Tibial artery (tissue), 4 donors: ENCODE data around the gene PPP6R3.

ENCODE experiments used
- DNase-seq, 2 donors: peaks; one replicate each; pipeline ENCODE4 v3.0.0-alpha.2; 2019
- H3K27ac ChIP-seq, 2 donors: fragments of 200-600 bp; sonication (generic) in 1 of 2; 1 replicate in 1 of 2; 2 replicates in 1 of 2; pipeline ENCODE4 v1.5.1; 2018 to 2019; ENCODE audit warnings: mild to moderate bottlenecking in 1 of 2
- H3K27me3 ChIP-seq, 2 donors: fragments of 200-600 bp; sonication (generic) in 1 of 2; one replicate each; pipeline versions ENCODE4 v1.5.1 to v1.6.0; 2016 to 2019
- H3K36me3 ChIP-seq, 3 donors: fragments of 200-600 bp; sonication (generic) in 2 of 3; one replicate each; pipeline ENCODE4 v1.5.1; 2016 to 2019; ENCODE audit warnings: mild to moderate bottlenecking in 2 of 3
- H3K4me1 ChIP-seq, 4 donors: fragments of 200-600 bp; sonication (generic) in 2 of 4; 1 replicate in 3 of 4; 2 replicates in 1 of 4; pipeline ENCODE4 v1.5.1; 2016 to 2019
- H3K4me3 ChIP-seq, 2 donors: fragments of 200-600 bp; sonication (generic) in 1 of 2; 1 replicate in 1 of 2; 2 replicates in 1 of 2; pipeline ENCODE4 v1.5.1; 2018 to 2019; ENCODE audit warnings: mild to moderate bottlenecking in 2 of 2
- H3K9me3 ChIP-seq, 3 donors: fragments of 200-600 bp; sonication (generic) in 1 of 3; one replicate each; pipeline ENCODE4 v1.5.1; 2016 to 2019
- intact Hi-C: fragments of 100-400 bp; cut with DNase I; formaldehyde crosslinking; loops from one replicate; pipeline ENCODE4 v1.15.0; 2023; ENCODE audit warnings: low total_unique reads
- TF ChIP-seq, protein P1 (sequence below), 2 experiments: fragments of 200-600 bp in 1 of 2; fragments of 450-650 bp in 1 of 2; IDR thresholded peaks; one replicate each; pipeline ENCODE4 v1.5.1; 2017 to 2019; ENCODE audit warnings: antibody characterized with exemption in 2 of 2, mild to moderate bottlenecking in 1 of 2, moderate library complexity in 1 of 2

The PPP6R3 gene

DNA sequence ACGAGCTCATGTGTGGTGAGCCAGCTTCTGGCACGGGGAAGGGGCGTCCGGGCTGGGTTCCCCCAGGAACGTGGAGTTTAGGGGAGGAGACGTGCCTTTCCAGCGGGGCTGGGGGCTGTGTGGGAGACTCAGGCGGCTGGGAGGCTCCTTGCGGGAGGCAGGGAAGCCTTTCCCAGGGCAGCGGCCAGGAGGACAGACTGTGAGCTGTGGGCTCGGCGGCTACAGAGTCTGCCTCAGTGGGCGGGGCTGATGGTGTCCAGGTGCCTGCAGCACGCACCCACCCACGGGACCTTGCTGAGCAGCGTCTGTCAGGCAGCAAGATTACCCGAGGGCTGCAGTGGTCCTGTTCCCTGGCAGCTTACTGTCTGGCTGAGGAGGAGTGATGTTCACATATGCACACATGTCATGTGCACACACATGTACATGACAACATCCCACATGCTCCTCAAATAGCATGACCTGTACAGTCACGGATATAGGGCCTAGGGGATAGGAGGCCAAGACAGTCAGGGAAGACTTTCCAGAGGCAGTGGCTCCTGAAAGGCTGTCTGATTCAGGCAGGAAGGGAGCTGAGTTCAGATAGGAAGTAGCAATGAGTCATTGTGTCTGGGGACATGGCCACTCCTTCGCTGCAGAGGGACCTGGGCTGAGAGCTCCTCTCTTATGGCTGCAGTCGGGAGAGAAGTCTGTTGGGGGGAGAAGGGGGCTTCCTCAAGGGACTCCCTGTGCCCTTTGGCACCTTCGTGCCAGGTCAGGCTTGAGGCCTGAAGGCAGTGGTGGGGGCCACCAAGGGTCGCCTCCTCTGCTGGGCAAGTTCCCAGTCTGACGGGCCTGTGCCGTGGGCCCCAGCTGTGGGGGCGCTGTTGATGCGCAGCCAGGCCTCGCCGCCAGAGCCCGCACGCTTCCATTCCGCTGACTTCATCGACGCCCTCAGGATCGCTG, 23.3 kb upstream of the PPP6R3 start:
- Histone ChIP-seq H3K4me3 (no peak overlapping the region), H3K27me3 (no peaks in the 10 kb centered on the region), H3K36me3 (peaks cover 51 to 100% (median 83%) of the 10 kb centered on the region in 3 donors), H3K9me3 (no peaks in the 10 kb centered on the region), H3K4me1 (peaks cover 0 to 24% (median 14%) of the 10 kb centered on the region in 4 donors), H3K27ac (peak overlapping the region; percentile 62 to 68)
- DNase-seq, result peak in 1 of 2 donors; percentile 54
- intact Hi-C loops, result no loop called here
- TF ChIP-seq, protein P1, sequence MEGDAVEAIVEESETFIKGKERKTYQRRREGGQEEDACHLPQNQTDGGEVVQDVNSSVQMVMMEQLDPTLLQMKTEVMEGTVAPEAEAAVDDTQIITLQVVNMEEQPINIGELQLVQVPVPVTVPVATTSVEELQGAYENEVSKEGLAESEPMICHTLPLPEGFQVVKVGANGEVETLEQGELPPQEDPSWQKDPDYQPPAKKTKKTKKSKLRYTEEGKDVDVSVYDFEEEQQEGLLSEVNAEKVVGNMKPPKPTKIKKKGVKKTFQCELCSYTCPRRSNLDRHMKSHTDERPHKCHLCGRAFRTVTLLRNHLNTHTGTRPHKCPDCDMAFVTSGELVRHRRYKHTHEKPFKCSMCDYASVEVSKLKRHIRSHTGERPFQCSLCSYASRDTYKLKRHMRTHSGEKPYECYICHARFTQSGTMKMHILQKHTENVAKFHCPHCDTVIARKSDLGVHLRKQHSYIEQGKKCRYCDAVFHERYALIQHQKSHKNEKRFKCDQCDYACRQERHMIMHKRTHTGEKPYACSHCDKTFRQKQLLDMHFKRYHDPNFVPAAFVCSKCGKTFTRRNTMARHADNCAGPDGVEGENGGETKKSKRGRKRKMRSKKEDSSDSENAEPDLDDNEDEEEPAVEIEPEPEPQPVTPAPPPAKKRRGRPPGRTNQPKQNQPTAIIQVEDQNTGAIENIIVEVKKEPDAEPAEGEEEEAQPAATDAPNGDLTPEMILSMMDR (IDR thresholded peaks at IDR 0.05), result no peak

- H3K36me3 ChIP-seq, result peaks cover 43 to 100% (median 83%) of the 10 kb centered on the region in 3 donors
- peak overlapping the region; percentile 62 to 68 for H3K27ac ChIP-seq
- no peaks in the 10 kb centered on the region for H3K9me3 ChIP-seq
- peaks cover 0 to 24% (median 14%) of the 10 kb centered on the region in 4 donors for H3K4me1 ChIP-seq
- no peaks in the 10 kb centered on the region for H3K27me3 ChIP-seq
- intact Hi-C loops, result no loop called here
- no peak for DNase-seq
- TF ChIP-seq, protein P1 (IDR thresholded peaks at IDR 0.05), result no peak
- no peak overlapping the region for H3K4me3 ChIP-seq
Observed at GRCh38 chr11:68437927-68438657, 22.5 kb upstream of the PPP6R3 start.

- TF ChIP-seq, protein P1 (IDR thresholded peaks at IDR 0.05), result no peak
- Histone ChIP-seq H3K36me3 (peaks cover 36 to 95% (median 77%) of the 10 kb centered on the region in 3 donors), H3K27ac (peak overlapping the region in 1 of 2 donors; percentile 68), H3K9me3 (no peaks in the 10 kb centered on the region), H3K4me3 (no peak overlapping the region), H3K27me3 (no peaks in the 10 kb centered on the region), H3K4me1 (peaks cover 0 to 24% (median 14%) of the 10 kb centered on the region in 4 donors)
- DNase-seq, result no peak
- intact Hi-C loops, result no loop called here
Observed at GRCh38 chr11:68438658-68439259, 21.8 kb upstream of the PPP6R3 start.

- Histone ChIP-seq H3K27me3 (no peaks in the 10 kb centered on the region), H3K36me3 (peaks cover 30 to 95% (median 70%) of the 10 kb centered on the region in 3 donors), H3K9me3 (no peaks in the 10 kb centered on the region), H3K4me1 (peaks cover 0 to 24% (median 14%) of the 10 kb centered on the region in 4 donors), H3K4me3 (no peak overlapping the region), H3K27ac (no peak overlapping the region)
- intact Hi-C loops, result loop anchor here (10.0 kb wide), 2 partner anchors 55 to 145 kb away; no protein-coding TSS in a partner anchor
- DNase-seq, result no peak
- TF ChIP-seq, protein P1 (IDR thresholded peaks at IDR 0.05), result no peak
Observed at GRCh38 chr11:68439355-68440065, 21.0 kb upstream of the PPP6R3 start.

GRCh38 chr11:68440224-68440623, 20.3 kb upstream of the PPP6R3 start:
- peaks cover 23 to 90% (median 63%) of the 10 kb centered on the region in 3 donors for H3K36me3 ChIP-seq
- H3K27ac ChIP-seq, result no peak overlapping the region
- H3K4me1 ChIP-seq, result peaks cover 0 to 24% (median 14%) of the 10 kb centered on the region in 4 donors
- no peak overlapping the region for H3K4me3 ChIP-seq
- H3K9me3 ChIP-seq, result no peaks in the 10 kb centered on the region
- TF ChIP-seq, protein P1 (IDR thresholded peaks at IDR 0.05), result no peak
- H3K27me3 ChIP-seq, result no peaks in the 10 kb centered on the region
- intact Hi-C loops, result loop anchor here (10.0 kb wide), 2 partner anchors 55 to 145 kb away; no protein-coding TSS in a partner anchor
- no peak for DNase-seq
